Measurements from ENCODE around the gene PGM3. TPM values are rescaled to one million over a fixed set of nuclear protein-coding genes. Genes with fewer than 3 reads are reported as not detected.

The PGM3 gene
- total and polyA plus RNA-seq, 2 donors (not counting 1 experiment from before 2014, with no cell fraction given), result 6.9 to 24.5 TPM

DNA sequence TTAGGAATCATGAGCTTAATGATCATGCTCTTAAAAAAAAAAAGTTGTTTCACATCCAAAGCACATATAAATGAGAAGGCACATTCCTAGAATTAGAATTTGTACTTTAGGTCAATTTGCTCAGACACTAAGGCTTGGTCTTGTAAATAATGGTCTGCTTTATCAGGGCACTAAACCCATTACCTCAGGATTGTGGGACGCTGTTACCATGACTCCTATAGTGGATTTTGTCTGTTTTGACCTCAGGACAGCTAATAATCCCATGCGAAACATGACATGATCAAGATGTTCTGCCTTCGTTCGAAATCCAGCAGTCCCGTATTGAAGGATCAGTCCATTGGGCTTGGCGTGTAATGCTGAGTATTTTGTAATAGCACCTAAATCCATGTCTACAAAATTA, 2.4 kb downstream of the PGM3 start:
- H2AFZ ChIP-seq (ENCODE audit: insufficient read depth, low read depth, low read length, poor library complexity, severe bottlenecking), result no peak overlapping the region
- no peak overlapping the region for H3K4me3 Mint-ChIP-seq
- TF ChIP-seq, protein P1, sequence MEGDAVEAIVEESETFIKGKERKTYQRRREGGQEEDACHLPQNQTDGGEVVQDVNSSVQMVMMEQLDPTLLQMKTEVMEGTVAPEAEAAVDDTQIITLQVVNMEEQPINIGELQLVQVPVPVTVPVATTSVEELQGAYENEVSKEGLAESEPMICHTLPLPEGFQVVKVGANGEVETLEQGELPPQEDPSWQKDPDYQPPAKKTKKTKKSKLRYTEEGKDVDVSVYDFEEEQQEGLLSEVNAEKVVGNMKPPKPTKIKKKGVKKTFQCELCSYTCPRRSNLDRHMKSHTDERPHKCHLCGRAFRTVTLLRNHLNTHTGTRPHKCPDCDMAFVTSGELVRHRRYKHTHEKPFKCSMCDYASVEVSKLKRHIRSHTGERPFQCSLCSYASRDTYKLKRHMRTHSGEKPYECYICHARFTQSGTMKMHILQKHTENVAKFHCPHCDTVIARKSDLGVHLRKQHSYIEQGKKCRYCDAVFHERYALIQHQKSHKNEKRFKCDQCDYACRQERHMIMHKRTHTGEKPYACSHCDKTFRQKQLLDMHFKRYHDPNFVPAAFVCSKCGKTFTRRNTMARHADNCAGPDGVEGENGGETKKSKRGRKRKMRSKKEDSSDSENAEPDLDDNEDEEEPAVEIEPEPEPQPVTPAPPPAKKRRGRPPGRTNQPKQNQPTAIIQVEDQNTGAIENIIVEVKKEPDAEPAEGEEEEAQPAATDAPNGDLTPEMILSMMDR (IDR thresholded peaks at IDR 0.05), result no peak
- TF ChIP-seq EZH2 (IDR thresholded peaks at IDR 0.05; ENCODE audit: borderline replicate concordance, insufficient read depth, low read depth, low read length, poor library complexity, severe bottlenecking), result no peak
- no peaks in the 10 kb centered on the region for H3K9me3 Mint-ChIP-seq (ENCODE audit: insufficient read depth)
- no peak overlapping the region for H3K27ac ChIP-seq (ENCODE audit: low read length in 2 of 2)
- no peak for ATAC-seq (ENCODE audit: low read depth)
- ChIA-PET CTCF (interaction anchor here (7.4 kb wide), 1 partner anchor 124 kb away, joined by 52 read pairs; the partner anchor contains the start of genes DOP1A and UBE3D), POLR2A (no interaction called here)
- H3K27ac Mint-ChIP-seq, result no peak overlapping the region
- intact Hi-C loops (cut with micrococcal nuclease), result loop anchor here (5.0 to 10.0 kb wide), 2 partner anchors 664 to 1438 kb away; partner anchors contain the start of genes CYB5R4, RIPPLY2 and TENT5A
- peaks cover 14 to 16% of the 10 kb centered on the region in 2 donors for H3K4me1 ChIP-seq (ENCODE audit: control insufficient read depth in 2 of 2, insufficient read depth in 2 of 2, low read length in 2 of 2)
- no peak for DNase-seq
- H3K79me2 ChIP-seq (ENCODE audit: control insufficient read depth, insufficient read depth, low read length), result peaks cover 21% of the 10 kb centered on the region
- H3K4me3 ChIP-seq (ENCODE audit: control extremely low read depth in 1 of 5, extremely low read depth in 1 of 5, insufficient read depth in 1 of 5, low read depth in 2 of 5, low read length in 4 of 5), result no peak overlapping the region
- H3K27me3 Mint-ChIP-seq, result no peaks in the 10 kb centered on the region
- WGBS (ENCODE audit: insufficient coverage), result no CpG with 5 or more reads among the region's 6 CpGs
- H4K20me1 ChIP-seq (ENCODE audit: control insufficient read depth, insufficient read depth, low read length, poor library complexity, severe bottlenecking), result no peaks in the 10 kb centered on the region
- H3K9me3 ChIP-seq (ENCODE audit: control extremely low read depth in 1 of 3, control insufficient read depth in 2 of 3, insufficient read depth in 1 of 3, low read length in 2 of 3), result no peaks in the 10 kb centered on the region
- H3K36me3 ChIP-seq (replicated peaks in 1 of 2; ENCODE audit: control extremely low read depth in 1 of 2, control insufficient read depth in 1 of 2, extremely low read depth in 1 of 2, insufficient read depth in 2 of 2, low read length in 1 of 2), result peaks cover 8 to 10% of the 10 kb centered on the region in 2 experiments
- no peaks in the 10 kb centered on the region for H3K27me3 ChIP-seq (replicated peaks in 1 of 4; ENCODE audit: control extremely low read depth in 1 of 4, control insufficient read depth in 3 of 4, insufficient read depth in 4 of 4, low read length in 3 of 4)
- H3K9ac ChIP-seq (ENCODE audit: low read length), result no peak overlapping the region
- H3K4me1 Mint-ChIP-seq, result peaks cover 31% of the 10 kb centered on the region
- H3K4me2 ChIP-seq (replicated peaks; ENCODE audit: low read depth, low read length, poor library complexity, severe bottlenecking), result no peak overlapping the region

DNA sequence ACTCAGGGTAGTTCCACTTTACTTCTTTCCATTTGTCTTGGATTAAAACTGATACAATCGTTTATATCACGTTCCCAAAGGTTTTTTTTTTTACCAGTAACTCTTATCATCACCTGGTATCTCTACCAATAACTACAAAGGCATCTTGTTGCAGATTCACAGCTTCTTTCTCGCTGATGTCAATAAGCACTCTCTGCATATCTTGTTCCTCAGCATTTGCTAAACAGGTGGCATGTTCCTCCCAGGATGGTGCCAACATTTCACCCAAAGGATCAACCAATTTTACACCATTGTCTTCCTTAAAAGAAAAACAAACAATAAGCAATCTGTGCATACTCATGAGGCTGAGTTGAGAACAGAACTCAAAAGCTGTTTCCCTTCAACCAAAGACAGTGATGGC, 4.6 kb downstream of the PGM3 start:
- intact Hi-C loops (cut with micrococcal nuclease), result no loop called here
- Mint-ChIP-seq H3K4me1 (peaks cover 19% of the 10 kb centered on the region), H3K27ac (no peak overlapping the region)

More for the DNA sequence above, 4.6 kb downstream of the PGM3 start:
- POLR2A ChIA-PET, result no interaction called here
- Mint-ChIP-seq H3K4me3 (no peak overlapping the region), H3K27me3 (no peaks in the 10 kb centered on the region), H3K9me3 (ENCODE audit: insufficient read depth) (no peaks in the 10 kb centered on the region)
- Histone ChIP-seq H4K20me1 (ENCODE audit: control insufficient read depth, insufficient read depth, low read length, poor library complexity, severe bottlenecking) (no peaks in the 10 kb centered on the region), H3K9ac (ENCODE audit: low read length) (no peak overlapping the region), H3K27me3 (replicated peaks in 1 of 4; ENCODE audit: control extremely low read depth in 1 of 4, control insufficient read depth in 3 of 4, insufficient read depth in 4 of 4, low read length in 3 of 4) (no peaks in the 10 kb centered on the region), H3K4me3 (ENCODE audit: control extremely low read depth in 1 of 5, extremely low read depth in 1 of 5, insufficient read depth in 1 of 5, low read depth in 2 of 5, low read length in 4 of 5) (no peak overlapping the region), H2AFZ (ENCODE audit: insufficient read depth, low read depth, low read length, poor library complexity, severe bottlenecking) (no peak overlapping the region), H3K36me3 (replicated peaks in 1 of 2; ENCODE audit: control extremely low read depth in 1 of 2, control insufficient read depth in 1 of 2, extremely low read depth in 1 of 2, insufficient read depth in 2 of 2, low read length in 1 of 2) (peaks cover 11 to 22% of the 10 kb centered on the region in 2 experiments), H3K9me3 (ENCODE audit: control extremely low read depth in 1 of 3, control insufficient read depth in 2 of 3, insufficient read depth in 1 of 3, low read length in 2 of 3) (no peaks in the 10 kb centered on the region), H3K79me2 (ENCODE audit: control insufficient read depth, insufficient read depth, low read length) (peaks cover 21% of the 10 kb centered on the region), H3K27ac (ENCODE audit: low read length in 2 of 2) (no peak overlapping the region), H3K4me2 (replicated peaks; ENCODE audit: low read depth, low read length, poor library complexity, severe bottlenecking) (no peak overlapping the region), H3K4me1 (ENCODE audit: control insufficient read depth in 2 of 2, insufficient read depth in 2 of 2, low read length in 2 of 2) (peaks cover 9% of the 10 kb centered on the region in 2 donors)
- ATAC-seq (ENCODE audit: low read depth) (no peak), DNase-seq (no peak)
- 95% methylated on average over 3 of the region's 3 CpGs for WGBS (ENCODE audit: insufficient coverage)
- TF ChIP-seq, protein P1 (IDR thresholded peaks at IDR 0.05), result no peak
- no peak for TF ChIP-seq EZH2 (IDR thresholded peaks at IDR 0.05; ENCODE audit: borderline replicate concordance, insufficient read depth, low read depth, low read length, poor library complexity, severe bottlenecking)
- CTCF ChIA-PET, result interaction anchor here (0.7 to 7.4 kb wide), 4 partner anchors 31 to 1033 kb away, joined by 3 to 52 read pairs (median 3); partner anchors contain the start of genes DOP1A and UBE3D
